Measurements from ENCODE around the gene SH3RF2.
"Not testable (repeated sequence)": the region's sequence is repeated elsewhere in the genome, so short reads cannot be mapped to it uniquely, and the experiment has no call there.

The SH3RF2 gene

DNA sequence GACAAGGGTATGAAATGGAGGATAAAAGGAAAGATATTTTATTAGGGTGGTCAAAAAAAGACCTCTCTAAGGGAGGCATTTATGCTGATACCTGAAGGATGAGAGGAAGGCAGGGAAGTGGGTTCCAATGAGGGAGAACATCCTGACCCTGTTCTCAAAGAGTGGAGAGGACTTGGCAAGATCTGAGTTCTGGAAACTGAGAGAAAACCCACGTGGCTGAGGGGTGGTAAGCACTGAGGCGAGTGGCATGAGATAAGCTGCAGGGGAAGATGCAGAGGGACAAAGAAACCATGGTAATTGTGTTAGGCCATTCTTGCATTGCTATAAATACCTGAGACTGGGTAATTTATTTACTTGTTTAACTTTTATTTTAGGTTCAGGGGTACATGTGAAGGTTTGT, 16.8 kb downstream of the SH3RF2 start:
- no peak for ATAC-seq (ENCODE audit: insufficient read depth, low read depth)
- no peak overlapping the region for H3K27ac ChIP-seq (ENCODE audit: low read length)
- DNase-seq = no peak
- no peak overlapping the region for H3K4me2 ChIP-seq (ENCODE audit: insufficient read depth, low read length)
- no peaks in the 10 kb centered on the region for H3K36me3 ChIP-seq (ENCODE audit: insufficient read depth, low read length)
- no peak overlapping the region for H3K9ac ChIP-seq (ENCODE audit: low read depth, low read length)
- no peaks in the 10 kb centered on the region for H3K27me3 ChIP-seq (ENCODE audit: insufficient read depth, low read length, poor library complexity)
- TF ChIP-seq EZH2 (IDR thresholded peaks at IDR 0.05; ENCODE audit: borderline replicate concordance, low read depth, low read length, severe bottlenecking) = no peak
- no peak for TF ChIP-seq CTCF (IDR thresholded peaks at IDR 0.05; ENCODE audit: borderline replicate concordance, extremely low read depth, low read length, poor library complexity, severe bottlenecking)
- H2AFZ ChIP-seq (ENCODE audit: low read depth, low read length) = no peak overlapping the region
- no peaks in the 10 kb centered on the region for H3K4me1 ChIP-seq (ENCODE audit: insufficient read depth, low read length)
- H3K9me3 ChIP-seq (ENCODE audit: insufficient read depth, low read length, severe bottlenecking) = no peaks in the 10 kb centered on the region
- no peak overlapping the region for H3K4me3 ChIP-seq (ENCODE audit: low read depth in 1 of 2, low read length in 2 of 2)
- no peaks in the 10 kb centered on the region for H3K79me2 ChIP-seq (ENCODE audit: insufficient read depth, low read length)
- H4K20me1 ChIP-seq (ENCODE audit: insufficient read depth, low read length) = no peaks in the 10 kb centered on the region

DNA sequence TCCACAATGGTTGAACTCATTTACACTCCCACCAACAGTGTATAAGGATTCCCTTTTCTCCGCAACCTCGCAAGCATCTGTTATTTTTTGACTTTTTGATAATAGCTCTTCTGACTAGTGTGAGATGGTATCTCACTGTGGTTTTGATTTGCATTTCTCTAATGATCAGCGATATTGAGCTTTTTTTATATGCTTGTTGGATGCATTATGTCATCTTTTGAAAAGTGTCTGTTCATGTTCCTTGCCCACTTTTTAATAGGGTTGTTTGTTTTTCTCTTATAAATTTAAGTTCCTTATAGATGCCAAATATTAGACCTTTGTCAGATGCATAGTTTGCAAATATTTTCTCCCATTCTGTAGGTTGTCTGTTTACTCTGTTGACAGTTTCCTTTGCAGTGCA, 17.8 kb downstream of the SH3RF2 start:
- H3K36me3 ChIP-seq (ENCODE audit: insufficient read depth, low read length); H3K27me3 ChIP-seq (ENCODE audit: insufficient read depth, low read length, poor library complexity); DNase-seq; H3K9ac ChIP-seq (ENCODE audit: low read depth, low read length); H4K20me1 ChIP-seq (ENCODE audit: insufficient read depth, low read length); ATAC-seq (ENCODE audit: insufficient read depth, low read depth); H3K4me3 ChIP-seq (ENCODE audit: low read depth in 1 of 2, low read length in 2 of 2); H2AFZ ChIP-seq (ENCODE audit: low read depth, low read length); H3K9me3 ChIP-seq (ENCODE audit: insufficient read depth, low read length, severe bottlenecking); H3K4me1 ChIP-seq (ENCODE audit: insufficient read depth, low read length); H3K27ac ChIP-seq (ENCODE audit: low read length); H3K79me2 ChIP-seq (ENCODE audit: insufficient read depth, low read length); H3K4me2 ChIP-seq (ENCODE audit: insufficient read depth, low read length): not testable (repeated sequence)

DNA sequence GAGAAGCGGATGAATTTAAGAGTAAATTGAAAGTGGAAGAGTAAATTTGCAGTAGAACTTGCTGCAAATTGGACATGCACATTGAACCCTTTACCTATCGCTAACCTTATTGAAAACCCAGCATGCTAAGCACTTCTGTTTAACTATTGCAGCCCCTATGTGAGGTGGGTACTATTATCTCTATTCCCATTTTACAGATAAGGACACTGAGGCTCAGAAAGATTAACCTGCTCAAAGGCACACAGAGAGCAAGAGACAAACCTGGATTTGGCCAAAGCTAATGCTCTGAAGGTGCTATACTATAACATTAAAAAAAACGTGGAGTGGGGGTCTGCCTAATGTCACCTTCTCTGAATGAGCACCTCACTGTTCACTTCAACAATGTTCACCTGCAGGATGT, 21.0 kb downstream of the SH3RF2 start:
- Histone ChIP-seq H3K27ac (ENCODE audit: low read length) (no peak overlapping the region), H4K20me1 (ENCODE audit: insufficient read depth, low read length) (no peaks in the 10 kb centered on the region), H2AFZ (ENCODE audit: low read depth, low read length) (no peak overlapping the region), H3K9ac (ENCODE audit: low read depth, low read length) (no peak overlapping the region), H3K9me3 (ENCODE audit: insufficient read depth, low read length, severe bottlenecking) (no peaks in the 10 kb centered on the region), H3K79me2 (ENCODE audit: insufficient read depth, low read length) (no peaks in the 10 kb centered on the region), H3K27me3 (ENCODE audit: insufficient read depth, low read length, poor library complexity) (peaks cover 13% of the 10 kb centered on the region), H3K4me3 (ENCODE audit: low read depth in 1 of 2, low read length in 2 of 2) (no peak overlapping the region), H3K4me1 (ENCODE audit: insufficient read depth, low read length) (no peaks in the 10 kb centered on the region), H3K4me2 (ENCODE audit: insufficient read depth, low read length) (no peak overlapping the region), H3K36me3 (ENCODE audit: insufficient read depth, low read length) (no peaks in the 10 kb centered on the region)
- DNase-seq (no peak), ATAC-seq (ENCODE audit: insufficient read depth, low read depth) (no peak)
- TF ChIP-seq CTCF (IDR thresholded peaks at IDR 0.05; ENCODE audit: borderline replicate concordance, extremely low read depth, low read length, poor library complexity, severe bottlenecking) (no peak), EZH2 (IDR thresholded peaks at IDR 0.05; ENCODE audit: borderline replicate concordance, low read depth, low read length, severe bottlenecking) (no peak)

- TF ChIP-seq CTCF (IDR thresholded peaks at IDR 0.05; ENCODE audit: borderline replicate concordance, extremely low read depth, low read length, poor library complexity, severe bottlenecking) (no peak), EZH2 (IDR thresholded peaks at IDR 0.05; ENCODE audit: borderline replicate concordance, low read depth, low read length, severe bottlenecking) (no peak)
- Histone ChIP-seq H3K4me3 (ENCODE audit: low read depth in 1 of 2, low read length in 2 of 2) (no peak overlapping the region), H2AFZ (ENCODE audit: low read depth, low read length) (no peak overlapping the region), H3K36me3 (ENCODE audit: insufficient read depth, low read length) (no peaks in the 10 kb centered on the region), H4K20me1 (ENCODE audit: insufficient read depth, low read length) (no peaks in the 10 kb centered on the region), H3K4me2 (ENCODE audit: insufficient read depth, low read length) (no peak overlapping the region), H3K4me1 (ENCODE audit: insufficient read depth, low read length) (no peaks in the 10 kb centered on the region), H3K79me2 (ENCODE audit: insufficient read depth, low read length) (no peaks in the 10 kb centered on the region), H3K9me3 (ENCODE audit: insufficient read depth, low read length, severe bottlenecking) (no peaks in the 10 kb centered on the region), H3K9ac (ENCODE audit: low read depth, low read length) (no peak overlapping the region), H3K27ac (ENCODE audit: low read length) (no peak overlapping the region), H3K27me3 (ENCODE audit: insufficient read depth, low read length, poor library complexity) (peaks cover 13% of the 10 kb centered on the region)
- DNase-seq (no peak), ATAC-seq (ENCODE audit: insufficient read depth, low read depth) (no peak)
Observed at GRCh38 chr5:145958436-145958835, 22.1 kb downstream of the SH3RF2 start.

Measured in DND-41 (cell line).